GM20431 (cell line): Measurements from ENCODE around the gene ST3GAL4.

Experiments used
- in situ Hi-C: fragments of 300-500 bp; cut with MseI, MboI; formaldehyde crosslinking; loops from one replicate; pipeline ENCODE4 v1.15.0; 2020; ENCODE audit warnings: low sequenced_read_pairs; ENCODE audit not compliant: unreplicated experiment

ST3GAL4 gene

DNA sequence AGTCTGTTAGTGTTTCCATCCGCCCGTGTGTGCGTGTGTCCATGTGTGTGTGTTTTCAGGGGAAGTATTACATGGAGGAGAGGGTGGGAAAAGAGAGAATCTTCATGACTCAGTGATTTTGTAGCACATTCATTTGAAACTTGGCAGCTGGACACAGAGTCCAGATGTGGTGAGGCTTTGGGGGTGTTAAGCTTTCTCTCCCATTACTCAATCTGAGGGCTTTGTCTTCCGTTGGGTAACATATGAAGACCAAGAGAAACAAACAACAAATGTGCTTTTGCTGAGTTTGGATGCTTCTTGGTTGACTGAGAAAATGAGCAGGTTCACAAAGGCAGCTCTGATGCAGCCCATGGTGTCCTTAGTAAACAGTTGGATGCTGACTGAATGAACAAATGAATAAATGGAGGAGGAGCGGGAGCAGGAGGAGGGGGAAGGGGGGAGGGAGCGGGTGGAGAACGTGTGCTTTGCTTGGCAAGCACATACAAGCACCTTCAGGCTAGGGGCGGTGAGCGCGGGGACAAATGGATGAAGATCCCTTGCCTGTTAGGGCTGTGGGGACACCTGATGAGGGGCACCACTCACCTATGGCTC lies 104.3 kb downstream of the ST3GAL4 start:
- in situ Hi-C loops, result no loop called here

DNA sequence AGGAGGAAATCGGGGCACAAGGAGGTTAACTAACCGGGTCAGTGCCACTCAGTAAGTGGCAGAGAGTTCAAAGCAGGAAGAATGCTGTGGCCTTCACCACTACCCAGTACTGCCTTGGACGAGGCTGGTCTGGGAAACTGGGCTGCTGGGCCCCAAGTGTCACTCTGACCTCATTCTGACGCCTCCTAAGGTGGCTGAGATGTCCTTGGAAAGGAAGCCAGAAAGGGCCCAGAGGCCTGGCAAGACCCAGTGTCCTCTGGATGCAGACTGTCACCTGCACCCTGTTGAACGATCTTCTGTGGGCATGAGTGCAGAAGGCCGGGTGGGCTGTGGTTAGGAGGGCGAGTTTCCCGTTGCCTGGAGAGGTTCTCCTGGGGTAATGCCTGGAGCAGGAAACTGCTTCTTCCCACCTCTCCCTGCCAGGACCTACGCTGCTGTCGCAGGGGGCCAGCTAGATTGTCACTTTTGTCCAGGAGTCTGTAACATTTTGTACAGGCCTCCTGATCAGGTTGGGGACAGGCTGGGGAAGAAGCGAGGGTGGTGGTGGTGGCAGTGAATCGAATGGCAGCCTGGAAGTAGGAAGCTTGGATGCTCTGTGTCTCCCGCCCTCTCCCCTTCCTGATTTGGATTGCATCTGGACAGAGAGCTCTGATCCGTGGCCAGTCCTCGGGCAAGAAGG lies 105.1 kb downstream of the ST3GAL4 start:
- in situ Hi-C loops, result no loop called here

DNA sequence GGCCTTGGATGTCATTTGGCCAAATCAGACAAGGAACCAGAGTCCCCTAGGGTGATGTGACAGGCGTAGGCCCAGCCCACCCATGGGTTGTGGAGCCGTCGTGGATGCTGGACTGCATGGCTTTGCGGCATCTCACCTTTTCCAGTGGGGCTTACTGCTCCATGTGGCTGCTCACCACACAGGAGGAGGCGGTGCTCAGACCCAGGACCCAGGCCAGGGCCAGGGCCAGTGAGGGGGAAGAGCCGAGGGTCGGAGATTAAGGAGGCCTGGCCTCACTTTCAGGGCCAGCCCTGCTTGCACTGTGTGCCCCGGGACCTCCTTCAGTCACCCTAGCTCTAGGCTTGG lies 105.6 kb downstream of the ST3GAL4 start:
- in situ Hi-C loops, result no loop called here

DNA sequence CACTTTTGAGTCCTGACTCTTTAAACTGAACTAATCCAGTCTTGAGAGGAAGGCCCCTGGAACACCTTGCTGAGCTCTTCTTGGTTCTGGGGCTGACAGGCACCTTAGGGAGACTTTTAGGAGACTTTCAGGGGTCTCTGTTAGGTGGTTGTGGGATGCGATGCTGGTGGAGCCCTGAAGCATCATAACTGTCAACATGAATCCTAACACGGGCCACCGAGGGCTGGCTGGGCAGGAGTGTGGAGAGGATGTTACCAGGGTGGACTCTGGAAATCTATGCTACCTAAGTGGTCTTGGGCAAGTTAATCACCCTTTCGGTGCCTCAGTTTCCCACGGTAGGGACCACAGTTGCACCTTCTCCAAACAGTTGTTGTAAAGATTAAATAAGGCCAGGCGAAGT lies 106.5 kb downstream of the ST3GAL4 start:
- in situ Hi-C loops, result no loop called here

DNA sequence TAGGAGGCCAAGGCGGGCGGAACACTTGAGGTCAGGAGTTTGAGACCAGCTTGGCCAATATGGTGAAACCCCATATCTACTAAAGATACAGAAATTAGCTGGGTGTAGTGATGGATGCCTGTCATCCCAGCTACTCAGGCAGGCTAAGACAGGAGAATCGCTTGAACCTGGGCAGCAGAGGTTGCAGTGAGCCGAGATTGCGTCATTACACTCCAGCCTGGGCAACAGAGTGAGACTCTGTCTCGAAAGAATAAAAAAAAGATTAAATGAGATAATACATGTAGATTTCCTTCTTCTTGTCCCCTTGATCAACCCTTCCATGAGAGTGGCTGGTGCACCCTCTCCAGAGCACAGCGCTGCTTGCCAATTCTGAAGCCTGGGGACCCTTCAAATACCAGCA lies 106.9 kb downstream of the ST3GAL4 start:
- in situ Hi-C loops, result no loop called here
